HepG2 (cell line): ENCODE measurements around the gene GPR149. TPM values are rescaled to one million over a fixed set of nuclear protein-coding genes. Genes with fewer than 3 reads are reported as not detected.
A peak's percentile ranks its signal among the peaks of the same experiment; 100 is the strongest.

Experiments
- CBX1 ChIP-seq: IDR thresholded peaks from one replicate; pipeline ENCODE4 v1.6.1; 2016; ENCODE audit warnings: antibody characterized with exemption, low read depth
- E2F2 ChIP-seq: sonication (generic); formaldehyde crosslinking; IDR thresholded peaks from 2 replicates; pipeline ENCODE4 v1.4.0; 2020; ENCODE audit warnings: missing genetic modification reagents, borderline replicate concordance
- HIC2 ChIP-seq: sonication (generic); formaldehyde crosslinking; IDR thresholded peaks from 2 replicates; pipeline ENCODE4 v1.9.0; 2022; ENCODE audit warnings: low read depth, missing genetic modification reagents
- IRF1 ChIP-seq: sonication (generic); formaldehyde crosslinking; IDR thresholded peaks from 2 replicates; pipeline ENCODE4 v1.4.0; 2020; ENCODE audit warnings: low read depth, mild to moderate bottlenecking, missing genetic modification reagents
- MIER3 ChIP-seq: IDR thresholded peaks from 2 replicates; pipeline ENCODE4 v1.6.1; 2016; ENCODE audit warnings: missing compliant biosample characterization, borderline replicate concordance
- MLLT10 ChIP-seq: sonication (generic); formaldehyde crosslinking; IDR thresholded peaks from 2 replicates; pipeline ENCODE4 v1.4.0; 2020; ENCODE audit warnings: missing genetic modification reagents
- NR3C1 ChIP-seq: sonication (generic); formaldehyde crosslinking; IDR thresholded peaks from 2 replicates; pipeline ENCODE4 v1.4.0; 2020; ENCODE audit warnings: missing genetic modification reagents
- PCBP1 ChIP-seq: fragments of 200-400 bp; formaldehyde crosslinking; IDR thresholded peaks from 2 replicates; pipeline ENCODE4 v1.6.1; 2017; ENCODE audit warnings: mild to moderate bottlenecking, low read depth, low read length, borderline replicate concordance
- POGK ChIP-seq: sonication (generic); formaldehyde crosslinking; conservative IDR thresholded peaks from 2 replicates; pipeline ENCODE4 v1.8.0; 2022; ENCODE audit warnings: mild to moderate bottlenecking, moderate library complexity, missing genetic modification reagents
- SMC3 ChIP-seq: IDR thresholded peaks from 2 replicates; pipeline ENCODE4 v1.6.1; 2011; ENCODE audit warnings: low read length, improper control_type of control experiment
- SNAI1 ChIP-seq: sonication (generic); formaldehyde crosslinking; IDR thresholded peaks from 2 replicates; pipeline ENCODE4 v1.5.0; 2020; ENCODE audit warnings: mild to moderate bottlenecking, missing genetic modification reagents, borderline replicate concordance
- ZNF101 ChIP-seq: sonication (generic); formaldehyde crosslinking; IDR thresholded peaks from 2 replicates; pipeline ENCODE4 v1.4.0; 2020; ENCODE audit warnings: mild to moderate bottlenecking, low read depth, missing genetic modification reagents, borderline replicate concordance
- ZNF30 ChIP-seq: sonication (generic); formaldehyde crosslinking; IDR thresholded peaks from 2 replicates; pipeline ENCODE4 v1.5.0; 2020; ENCODE audit warnings: mild to moderate bottlenecking, missing genetic modification reagents
- ZNF331 ChIP-seq: sonication (generic); formaldehyde crosslinking; IDR thresholded peaks from 2 replicates; pipeline ENCODE4 v1.4.0; 2020; ENCODE audit warnings: missing genetic modification reagents
- ZNF367 ChIP-seq: sonication (generic); formaldehyde crosslinking; IDR thresholded peaks from 2 replicates; pipeline ENCODE4 v1.4.0; 2020; ENCODE audit warnings: missing genetic modification reagents, borderline replicate concordance
- ZNF460 ChIP-seq: sonication (generic); formaldehyde crosslinking; IDR thresholded peaks from 2 replicates; pipeline ENCODE4 v1.5.1; 2020; ENCODE audit warnings: missing genetic modification reagents, mild to moderate bottlenecking, borderline replicate concordance
- ZNF558 ChIP-seq: sonication (generic); formaldehyde crosslinking; IDR thresholded peaks from 2 replicates; pipeline ENCODE4 v1.9.0; 2022; ENCODE audit warnings: mild to moderate bottlenecking, missing genetic modification reagents, borderline replicate concordance
- ZNF7 ChIP-seq: IDR thresholded peaks from 2 replicates; pipeline ENCODE4 v1.6.1; 2016; ENCODE audit warnings: missing biosample characterization, missing genetic modification reagents
- ZNF746 ChIP-seq: sonication (generic); formaldehyde crosslinking; IDR thresholded peaks from 2 replicates; pipeline ENCODE4 v1.8.0; 2022; ENCODE audit warnings: mild to moderate bottlenecking, missing genetic modification reagents
- ZNF761 ChIP-seq: sonication (generic); formaldehyde crosslinking; conservative IDR thresholded peaks from 2 replicates; pipeline ENCODE4 v1.4.0; 2020; ENCODE audit warnings: mild to moderate bottlenecking, missing genetic modification reagents
- ZSCAN29 ChIP-seq: sonication (generic); formaldehyde crosslinking; conservative IDR thresholded peaks from 2 replicates; pipeline ENCODE4 v1.4.0; 2020; ENCODE audit warnings: mild to moderate bottlenecking, missing genetic modification reagents
- polyA plus RNA-seq, 8 experiments: library from polyadenylated mRNA; depleted of rRNA in 3 of 8; stranded (reverse) in 7 of 8; unstranded in 1 of 8; fragments of >200 nt; fragmentation: Illumina TruSeq in 4 of 8; extraction: Trizol in 4 of 8; gene quantifications; 2 replicates each; pipeline versions ENCODE4 v1.2.1 to v1.2.3, GENCODE V29; 2011 to 2016; ENCODE audit warnings: low read depth in 4 of 8, missing spikeins in 1 of 8, mixed read lengths in 1 of 8; ENCODE audit not compliant: insufficient read depth in 1 of 8
- total RNA-seq, 5 experiments: library from RNA; depleted of rRNA; stranded (reverse); fragments of >200 nt; fragmentation: Illumina TruSeq; extraction: Trizol; gene quantifications; 2 replicates each; pipeline ENCODE4 v1.2.3, GENCODE V29; 2016; ENCODE audit warnings: low read depth in 1 of 5
- TF ChIP-seq, protein P1 (sequence below): sonication (generic); formaldehyde crosslinking; IDR thresholded peaks from 2 replicates; pipeline ENCODE4 v1.4.0; 2020; ENCODE audit warnings: missing genetic modification reagents
- TF ChIP-seq, protein P2 (sequence below): sonication (generic); formaldehyde crosslinking; IDR thresholded peaks from 2 replicates; pipeline ENCODE4 v1.5.0; 2020; ENCODE audit warnings: missing genetic modification reagents, mild to moderate bottlenecking, borderline replicate concordance

Gene GPR149
- total and polyA plus RNA-seq, 2 of the 13 experiments (the other 11 are each of a cell fraction or from before 2014, with no cell fraction given): not detected

DNA sequence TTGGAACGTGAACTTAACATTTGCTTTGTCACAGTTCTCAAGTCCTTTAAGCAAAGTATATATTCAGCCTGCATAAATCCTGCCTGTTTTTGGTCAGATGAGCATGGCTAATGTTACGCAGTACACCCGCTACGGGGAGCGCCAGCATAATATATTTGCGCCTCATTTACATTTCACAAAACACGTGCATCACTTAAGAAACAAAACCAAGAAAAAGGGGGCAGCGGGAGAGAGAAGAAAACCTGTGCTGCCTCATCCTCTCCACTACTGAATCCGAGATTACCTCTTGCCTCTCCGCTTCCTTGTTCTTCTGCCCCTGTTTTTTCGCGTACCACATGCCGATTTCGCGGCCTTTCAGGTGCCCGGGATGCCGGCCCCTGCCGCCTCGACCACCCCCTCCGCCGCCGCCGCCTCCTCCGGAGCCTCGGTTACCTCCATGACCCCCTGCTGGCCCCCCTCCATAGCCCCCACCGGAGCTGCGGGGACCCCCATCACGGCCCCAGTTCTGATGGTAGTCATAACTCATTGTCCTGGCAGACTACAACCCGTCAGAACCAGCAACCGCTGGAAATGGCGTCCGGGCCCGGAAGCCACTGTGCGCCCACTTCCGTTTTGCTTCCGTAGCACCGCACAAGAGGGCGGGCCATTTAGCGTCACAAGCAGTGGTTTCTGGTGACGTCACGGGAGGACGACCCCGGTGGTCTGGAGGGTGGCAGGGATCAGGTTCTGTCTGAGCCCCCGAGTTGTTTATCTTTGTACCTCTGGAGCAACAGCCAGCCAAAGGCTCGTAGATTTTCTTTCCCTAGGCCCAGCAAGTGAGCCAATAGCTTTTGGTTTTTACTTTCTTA, 105.9 kb downstream of the GPR149 start, which contains the start of gene DHX36 (continued):
- TF ChIP-seq ZNF460: no peak
- TF ChIP-seq ZNF101: no peak
- no peak for TF ChIP-seq NR3C1 (CRISPR knock-in tag)
- TF ChIP-seq MLLT10: no peak
- TF ChIP-seq SNAI1: peak; percentile 28; the same call in 1 of the 2 replicates
- no peak for TF ChIP-seq ZNF558 (CRISPR knock-in tag)
- no peak for TF ChIP-seq E2F2 (CRISPR knock-in tag)
- no peak for TF ChIP-seq PCBP1
- TF ChIP-seq, protein P1, sequence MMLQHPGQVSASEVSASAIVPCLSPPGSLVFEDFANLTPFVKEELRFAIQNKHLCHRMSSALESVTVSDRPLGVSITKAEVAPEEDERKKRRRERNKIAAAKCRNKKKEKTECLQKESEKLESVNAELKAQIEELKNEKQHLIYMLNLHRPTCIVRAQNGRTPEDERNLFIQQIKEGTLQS (CRISPR knock-in tag): no peak
- TF ChIP-seq ZNF30: no peak; the same call in 1 of the 2 replicates
- no peak for TF ChIP-seq SMC3
- no peak for TF ChIP-seq ZNF7
- TF ChIP-seq, protein P2, sequence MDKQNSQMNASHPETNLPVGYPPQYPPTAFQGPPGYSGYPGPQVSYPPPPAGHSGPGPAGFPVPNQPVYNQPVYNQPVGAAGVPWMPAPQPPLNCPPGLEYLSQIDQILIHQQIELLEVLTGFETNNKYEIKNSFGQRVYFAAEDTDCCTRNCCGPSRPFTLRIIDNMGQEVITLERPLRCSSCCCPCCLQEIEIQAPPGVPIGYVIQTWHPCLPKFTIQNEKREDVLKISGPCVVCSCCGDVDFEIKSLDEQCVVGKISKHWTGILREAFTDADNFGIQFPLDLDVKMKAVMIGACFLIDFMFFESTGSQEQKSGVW (CRISPR knock-in tag): no peak
- TF ChIP-seq ZNF331 (CRISPR knock-in tag): peak; percentile 36; the same call in 1 of the 2 replicates
- peak; percentile 60; the same call in 1 of the 2 replicates for TF ChIP-seq MIER3 (CRISPR knock-in tag)
- TF ChIP-seq HIC2 (CRISPR knock-in tag): no peak
- no peak for TF ChIP-seq ZSCAN29 (CRISPR knock-in tag)
- TF ChIP-seq IRF1 (CRISPR knock-in tag): no peak
- TF ChIP-seq ZNF761 (CRISPR knock-in tag): peak; percentile 81; the same call in 1 of the 2 replicates
- no peak for TF ChIP-seq ZNF367 (CRISPR knock-in tag)
- 0 out of 2 replicates have a peak, but pooled peaks have one; percentile 36 for TF ChIP-seq ZNF746 (CRISPR knock-in tag)
- TF ChIP-seq POGK: peak; percentile 53; the same call in 1 of the 2 replicates
- no peak for TF ChIP-seq CBX1
